ENCODE data around the gene TFDP3. TPM values are rescaled to one million over a fixed set of nuclear protein-coding genes. Genes with fewer than 3 reads are reported as not detected.

TFDP3 gene
- total RNA-seq, 2 donors from 2014 or later: 2.9 TPM; not detected in 1

- H3K9me3 ChIP-seq: no peaks in the 10 kb centered on the region
- no peaks in the 10 kb centered on the region for H3K27me3 ChIP-seq (replicated peaks; ENCODE audit: insufficient read depth)
- TF ChIP-seq POLR2AphosphoS5 (IDR thresholded peaks at IDR 0.05): no peak
- TF ChIP-seq POLR2A (IDR thresholded peaks at IDR 0.05): no peak
- TF ChIP-seq CTCF (IDR thresholded peaks at IDR 0.05): no peak
- H3K27ac ChIP-seq: no peak overlapping the region
- intact Hi-C loops (cut with DNase I): no loop called here
- H3K36me3 ChIP-seq: no peaks in the 10 kb centered on the region
- H3K4me3 ChIP-seq: no peak overlapping the region
- DNase-seq (ENCODE audit: low spot score): no peak
- 95% methylated on average over 3 of the region's 3 CpGs for WGBS
- no peaks in the 10 kb centered on the region for H3K4me1 ChIP-seq (replicated peaks)
Measured at GRCh38 chrX:133215017-133215416, 3.1 kb downstream of the TFDP3 start.

GRCh38 chrX:133214301-133214700 lies 3.9 kb downstream of the TFDP3 start:
- WGBS: 82% methylated on average over 3 of the region's 3 CpGs
- DNase-seq (ENCODE audit: low spot score): no peak
- H3K4me3 ChIP-seq: no peak overlapping the region
- no peaks in the 10 kb centered on the region for H3K27me3 ChIP-seq (replicated peaks; ENCODE audit: insufficient read depth)
- no peak overlapping the region for H3K27ac ChIP-seq
- no peaks in the 10 kb centered on the region for H3K9me3 ChIP-seq
- no peaks in the 10 kb centered on the region for H3K36me3 ChIP-seq
- H3K4me1 ChIP-seq (replicated peaks): no peaks in the 10 kb centered on the region
- intact Hi-C loops (cut with DNase I): no loop called here
- TF ChIP-seq CTCF (IDR thresholded peaks at IDR 0.05): no peak
- no peak for TF ChIP-seq POLR2A (IDR thresholded peaks at IDR 0.05)
- no peak for TF ChIP-seq POLR2AphosphoS5 (IDR thresholded peaks at IDR 0.05)

- TF ChIP-seq POLR2AphosphoS5 (IDR thresholded peaks at IDR 0.05) (no peak), CTCF (IDR thresholded peaks at IDR 0.05) (no peak), POLR2A (IDR thresholded peaks at IDR 0.05) (no peak)
- H3K4me3 ChIP-seq: no peak overlapping the region
- WGBS: 58% methylated on average over 5 of the region's 5 CpGs
- no peak for DNase-seq (ENCODE audit: low spot score)
- no peak overlapping the region for H3K27ac ChIP-seq
- no peaks in the 10 kb centered on the region for H3K36me3 ChIP-seq
- no peaks in the 10 kb centered on the region for H3K4me1 ChIP-seq (replicated peaks)
- no peaks in the 10 kb centered on the region for H3K9me3 ChIP-seq
- intact Hi-C loops (cut with DNase I): no loop called here
- no peaks in the 10 kb centered on the region for H3K27me3 ChIP-seq (replicated peaks; ENCODE audit: insufficient read depth)
Measured at GRCh38 chrX:133213117-133213516, 5.0 kb downstream of the TFDP3 start.

GRCh38 chrX:133207751-133208150 lies 10.4 kb downstream of the TFDP3 start:
- intact Hi-C loops (cut with DNase I): no loop called here
- no peak for TF ChIP-seq POLR2AphosphoS5 (IDR thresholded peaks at IDR 0.05)
- TF ChIP-seq CTCF (IDR thresholded peaks at IDR 0.05): no peak
- TF ChIP-seq POLR2A (IDR thresholded peaks at IDR 0.05): no peak

GRCh38 chrX:133191739-133192039 lies 26.5 kb downstream of the TFDP3 start:
- Histone ChIP-seq H3K4me3 (no peak overlapping the region), H3K27ac (no peak overlapping the region), H3K9me3 (no peaks in the 10 kb centered on the region), H3K36me3 (no peaks in the 10 kb centered on the region), H3K4me1 (replicated peaks) (no peaks in the 10 kb centered on the region), H3K27me3 (replicated peaks; ENCODE audit: insufficient read depth) (no peaks in the 10 kb centered on the region)
- 8% methylated on average over 1 of the region's 1 CpG for WGBS
- intact Hi-C loops (cut with DNase I): no loop called here
- no peak for TF ChIP-seq POLR2A (IDR thresholded peaks at IDR 0.05)
- no peak for DNase-seq (ENCODE audit: low spot score)

More at GRCh38 chrX:133207751-133208150, 10.4 kb downstream of the TFDP3 start:
- Histone ChIP-seq H3K27ac (no peak overlapping the region), H3K4me3 (no peak overlapping the region), H3K36me3 (no peaks in the 10 kb centered on the region), H3K9me3 (no peaks in the 10 kb centered on the region), H3K4me1 (replicated peaks) (no peaks in the 10 kb centered on the region), H3K27me3 (replicated peaks; ENCODE audit: insufficient read depth) (no peaks in the 10 kb centered on the region)
- no peak for DNase-seq (ENCODE audit: low spot score)
- 81% methylated on average over 2 of the region's 2 CpGs for WGBS
